ENCODE data around the gene CHST15. TPM values are rescaled to one million over a fixed set of nuclear protein-coding genes. Genes with fewer than 3 reads are reported as not detected.
"Not testable (repeated sequence)": the region's sequence is repeated elsewhere in the genome, so short reads cannot be mapped to it uniquely, and the experiment has no call there.

Gene CHST15
- total and polyA plus RNA-seq, 2 donors, result 7.7 to 12.4 TPM

DNA sequence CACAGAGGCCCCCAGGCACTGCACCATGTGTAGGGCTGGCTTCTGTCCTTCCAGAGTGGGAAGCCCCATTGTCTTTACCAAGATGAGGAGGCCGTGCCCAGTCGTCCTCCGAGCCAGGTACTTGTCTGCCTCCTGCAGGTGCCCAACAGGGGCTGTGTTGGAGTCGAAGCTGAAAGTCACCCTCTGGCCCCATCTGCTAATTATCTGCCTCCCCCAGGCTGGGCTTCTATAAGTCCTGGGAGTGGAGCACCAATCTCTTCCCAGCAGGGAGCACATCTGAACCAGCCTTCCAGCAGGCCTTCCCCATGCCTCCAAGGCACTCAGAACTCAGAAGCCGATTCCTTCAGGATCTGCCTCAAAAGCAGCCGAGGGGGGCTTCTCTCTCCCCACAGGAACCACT lies 11.6 kb upstream of the CHST15 start:
- Histone ChIP-seq H3K4me3 (ENCODE audit: low read length in 2 of 2) (no peak overlapping the region), H3K4me1 (ENCODE audit: control insufficient read depth in 2 of 2, insufficient read depth in 2 of 2, low read length in 2 of 2) (no peaks in the 10 kb centered on the region), H3K27ac (ENCODE audit: low read depth in 1 of 2, low read length in 1 of 2) (no peak overlapping the region), H3K27me3 (ENCODE audit: control insufficient read depth in 2 of 2, insufficient read depth in 1 of 2, low read length in 1 of 2) (peaks cover 2 to 23% of the 10 kb centered on the region in 2 donors), H3K9me3 (ENCODE audit: control insufficient read depth in 2 of 2, insufficient read depth in 1 of 2, low read length in 1 of 2) (peaks cover 0 to 6% of the 10 kb centered on the region in 2 donors), H3K36me3 (ENCODE audit: control insufficient read depth in 2 of 2, insufficient read depth in 2 of 2, low read length in 1 of 2) (no peaks in the 10 kb centered on the region)
- WGBS, result 95% methylated on average over 6 of the region's 6 CpGs
- no peak for DNase-seq (ENCODE audit: low read depth in 6 of 9, low spot score in 9 of 9)

DNA sequence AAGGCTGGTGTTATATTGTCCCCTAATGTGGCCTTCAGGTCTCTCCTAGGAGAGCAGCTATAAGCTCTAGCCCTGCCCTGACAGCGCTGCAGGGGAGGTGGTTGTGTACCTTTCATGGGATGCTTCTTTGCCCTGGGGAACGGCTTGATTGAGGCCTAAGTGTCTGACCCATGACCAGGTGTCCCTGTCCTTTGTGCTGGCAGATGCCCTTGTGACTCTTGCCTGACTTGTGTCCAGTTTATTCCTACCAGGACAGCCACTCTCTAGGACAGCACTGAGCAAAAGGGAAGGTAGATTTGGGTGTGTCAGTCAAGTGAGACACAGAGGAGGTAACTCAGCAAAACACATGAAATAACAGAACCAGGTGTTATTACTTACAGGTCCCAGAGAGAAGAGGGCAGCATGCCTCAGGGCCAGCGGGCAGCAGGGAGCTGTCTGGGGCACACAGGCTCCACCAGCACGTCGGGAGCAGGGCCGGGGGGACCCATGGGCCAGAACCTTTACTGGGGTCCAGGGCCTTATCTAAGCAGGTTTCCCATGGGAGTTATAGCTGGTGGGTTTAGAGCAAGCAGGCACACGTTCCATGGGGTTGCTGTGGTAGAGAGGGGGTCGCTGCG lies 10.7 kb upstream of the CHST15 start:
- Histone ChIP-seq H3K27ac (ENCODE audit: low read depth in 1 of 2, low read length in 1 of 2) (no peak overlapping the region), H3K4me1 (ENCODE audit: control insufficient read depth in 2 of 2, insufficient read depth in 2 of 2, low read length in 2 of 2) (no peaks in the 10 kb centered on the region), H3K4me3 (ENCODE audit: low read length in 2 of 2) (no peak overlapping the region), H3K27me3 (ENCODE audit: control insufficient read depth in 2 of 2, insufficient read depth in 1 of 2, low read length in 1 of 2) (peaks cover 2 to 27% of the 10 kb centered on the region in 2 donors), H3K9me3 (ENCODE audit: control insufficient read depth in 2 of 2, insufficient read depth in 1 of 2, low read length in 1 of 2) (peaks cover 0 to 6% of the 10 kb centered on the region in 2 donors), H3K36me3 (ENCODE audit: control insufficient read depth in 2 of 2, insufficient read depth in 2 of 2, low read length in 1 of 2) (no peaks in the 10 kb centered on the region)
- no peak for DNase-seq (ENCODE audit: low read depth in 6 of 9, low spot score in 9 of 9)
- WGBS, result 97% methylated on average over 9 of the region's 9 CpGs

DNA sequence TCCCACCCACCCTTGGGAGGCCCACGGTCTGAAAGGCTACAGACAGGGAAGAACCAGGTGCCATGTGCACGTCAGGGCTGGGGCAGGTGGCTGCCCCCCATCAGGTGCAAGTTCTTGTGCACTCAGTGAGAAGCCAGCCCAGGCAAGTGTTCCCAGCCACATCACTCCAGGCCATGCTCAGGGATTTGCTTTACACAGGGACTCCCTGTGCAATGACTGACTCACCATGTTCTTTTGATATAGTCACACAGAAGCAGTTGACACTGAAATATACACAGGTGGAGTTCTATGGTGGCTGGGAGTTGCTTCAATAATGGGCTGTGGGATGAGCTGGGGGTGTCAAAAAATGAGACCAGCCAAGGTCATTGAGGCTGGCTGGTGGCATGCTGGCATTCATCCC lies 8.0 kb upstream of the CHST15 start:
- Histone ChIP-seq H3K4me1 (ENCODE audit: control insufficient read depth in 2 of 2, insufficient read depth in 2 of 2, low read length in 2 of 2) (peaks cover 0 to 2% of the 10 kb centered on the region in 2 donors), H3K36me3 (ENCODE audit: control insufficient read depth in 2 of 2, insufficient read depth in 2 of 2, low read length in 1 of 2) (no peaks in the 10 kb centered on the region), H3K27me3 (ENCODE audit: control insufficient read depth in 2 of 2, insufficient read depth in 1 of 2, low read length in 1 of 2) (peaks cover 9 to 43% of the 10 kb centered on the region in 2 donors), H3K4me3 (ENCODE audit: low read length in 2 of 2) (no peak overlapping the region), H3K9me3 (ENCODE audit: control insufficient read depth in 2 of 2, insufficient read depth in 1 of 2, low read length in 1 of 2) (peaks cover 0 to 6% of the 10 kb centered on the region in 2 donors), H3K27ac (ENCODE audit: low read depth in 1 of 2, low read length in 1 of 2) (no peak overlapping the region)
- 97% methylated on average over 2 of the region's 2 CpGs for WGBS
- DNase-seq (ENCODE audit: low read depth in 6 of 9, low spot score in 9 of 9), result no peak

DNA sequence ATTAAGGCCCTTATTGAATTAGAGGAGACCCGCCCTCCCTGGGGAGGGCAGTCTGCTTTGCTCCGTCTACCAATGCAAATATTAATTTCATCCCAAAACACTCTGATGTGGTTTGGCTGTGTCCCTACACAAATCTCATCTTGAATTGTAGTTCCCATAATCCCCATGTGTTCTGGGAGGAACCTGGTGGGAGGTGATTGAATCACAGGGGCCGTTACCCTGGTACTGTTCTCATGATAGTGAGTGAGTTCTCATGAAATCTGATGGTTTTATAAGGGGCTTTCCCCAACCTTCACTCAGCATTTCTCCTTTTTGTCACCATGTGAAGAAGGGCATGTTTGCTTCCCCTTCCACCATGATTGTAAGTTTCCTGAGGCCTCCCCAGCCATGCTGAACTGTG lies 7.3 kb upstream of the CHST15 start:
- 94% methylated on average over 3 of the region's 3 CpGs for WGBS
- DNase-seq (ENCODE audit: low read depth in 6 of 9, low spot score in 9 of 9); H3K27ac ChIP-seq (ENCODE audit: low read depth in 1 of 2, low read length in 1 of 2); H3K4me1 ChIP-seq (ENCODE audit: control insufficient read depth in 2 of 2, insufficient read depth in 2 of 2, low read length in 2 of 2); H3K36me3 ChIP-seq (ENCODE audit: control insufficient read depth in 2 of 2, insufficient read depth in 2 of 2, low read length in 1 of 2); H3K4me3 ChIP-seq (ENCODE audit: low read length in 2 of 2); H3K9me3 ChIP-seq (ENCODE audit: control insufficient read depth in 2 of 2, insufficient read depth in 1 of 2, low read length in 1 of 2): not testable (repeated sequence)
- peaks cover 9 to 48% of the 10 kb centered on the region in 2 donors for H3K27me3 ChIP-seq (ENCODE audit: control insufficient read depth in 2 of 2, insufficient read depth in 1 of 2, low read length in 1 of 2)

DNA sequence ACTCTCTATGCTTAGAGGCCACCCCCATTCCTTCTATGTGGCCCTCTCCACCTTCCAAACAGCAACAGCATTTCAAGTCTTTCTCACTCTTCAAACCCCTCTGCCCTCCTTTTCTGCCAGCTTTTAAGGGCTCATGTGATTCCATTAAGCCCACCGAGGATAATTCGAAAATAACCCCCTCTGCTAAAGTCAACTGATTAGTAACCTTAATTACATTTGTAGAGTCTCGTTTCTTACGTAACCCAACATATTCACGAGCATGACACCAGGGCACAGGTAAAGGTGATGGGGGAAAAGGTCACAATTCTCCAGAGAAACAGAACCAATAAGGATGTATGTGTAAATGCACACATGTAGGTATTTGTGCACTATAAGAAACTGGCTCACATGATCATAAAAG lies 6.7 kb upstream of the CHST15 start:
- Histone ChIP-seq H3K9me3 (ENCODE audit: control insufficient read depth in 2 of 2, insufficient read depth in 1 of 2, low read length in 1 of 2) (peaks cover 0 to 6% of the 10 kb centered on the region in 2 donors), H3K27ac (ENCODE audit: low read depth in 1 of 2, low read length in 1 of 2) (no peak overlapping the region), H3K36me3 (ENCODE audit: control insufficient read depth in 2 of 2, insufficient read depth in 2 of 2, low read length in 1 of 2) (no peaks in the 10 kb centered on the region), H3K4me1 (ENCODE audit: control insufficient read depth in 2 of 2, insufficient read depth in 2 of 2, low read length in 2 of 2) (peaks cover 0 to 2% of the 10 kb centered on the region in 2 donors), H3K4me3 (ENCODE audit: low read length in 2 of 2) (no peak overlapping the region), H3K27me3 (ENCODE audit: control insufficient read depth in 2 of 2, insufficient read depth in 1 of 2, low read length in 1 of 2) (peaks cover 15 to 51% of the 10 kb centered on the region in 2 donors)
- no peak for DNase-seq (ENCODE audit: low read depth in 6 of 9, low spot score in 9 of 9)
- WGBS, result 97% methylated on average over 5 of the region's 5 CpGs

DNA sequence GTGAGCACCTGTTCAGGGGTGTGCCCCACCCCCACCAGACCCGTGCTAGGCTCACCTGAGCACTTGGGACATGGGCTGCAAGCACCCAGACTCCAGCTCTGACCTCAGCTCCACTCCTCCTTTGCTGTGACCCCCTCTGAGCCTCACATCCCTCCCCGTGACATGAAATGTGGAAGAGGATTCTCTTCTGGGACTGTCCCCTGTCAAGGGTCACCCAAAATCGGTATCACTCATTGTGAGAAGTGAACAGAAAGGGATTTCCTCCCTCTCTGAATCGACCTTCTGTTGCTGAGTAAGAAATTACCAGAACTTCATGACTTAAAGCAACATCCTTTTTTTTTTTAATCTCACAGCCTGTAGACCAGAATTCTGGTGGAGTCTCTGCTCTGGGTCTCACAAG lies 6.2 kb upstream of the CHST15 start:
- H3K4me3 ChIP-seq (ENCODE audit: low read length in 2 of 2), result no peak overlapping the region
- no peaks in the 10 kb centered on the region for H3K36me3 ChIP-seq (ENCODE audit: control insufficient read depth in 2 of 2, insufficient read depth in 2 of 2, low read length in 1 of 2)
- WGBS, result 73% methylated on average over 4 of the region's 4 CpGs
- H3K27ac ChIP-seq (ENCODE audit: low read depth in 1 of 2, low read length in 1 of 2), result no peak overlapping the region
- peaks cover 0 to 6% of the 10 kb centered on the region in 2 donors for H3K9me3 ChIP-seq (ENCODE audit: control insufficient read depth in 2 of 2, insufficient read depth in 1 of 2, low read length in 1 of 2)
- DNase-seq (ENCODE audit: low read depth in 6 of 9, low spot score in 9 of 9), result no peak
- peaks cover 20 to 54% of the 10 kb centered on the region in 2 donors for H3K27me3 ChIP-seq (ENCODE audit: control insufficient read depth in 2 of 2, insufficient read depth in 1 of 2, low read length in 1 of 2)
- peaks cover 0 to 2% of the 10 kb centered on the region in 2 donors for H3K4me1 ChIP-seq (ENCODE audit: control insufficient read depth in 2 of 2, insufficient read depth in 2 of 2, low read length in 2 of 2)

DNA sequence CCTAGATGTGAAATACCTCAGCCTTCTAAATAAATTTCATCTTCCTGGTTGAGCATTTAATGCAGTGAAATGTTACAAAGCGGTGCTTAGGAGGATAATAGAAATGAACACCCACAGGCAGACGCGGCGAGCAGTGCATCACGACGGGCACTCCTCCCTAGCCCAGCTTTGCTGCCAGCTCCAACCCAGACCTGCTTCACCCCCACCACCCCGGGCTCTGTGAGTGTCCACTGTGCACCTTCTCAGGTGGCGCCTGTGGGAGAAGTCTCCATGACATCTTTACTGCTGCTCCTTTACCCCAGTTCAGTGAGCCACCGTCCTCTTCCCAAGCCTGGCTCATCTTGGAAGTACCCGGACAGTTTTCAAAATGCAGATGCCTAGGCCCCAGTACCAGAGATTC lies 5.2 kb upstream of the CHST15 start:
- peaks cover 0 to 10% of the 10 kb centered on the region in 2 donors for H3K9me3 ChIP-seq (ENCODE audit: control insufficient read depth in 2 of 2, insufficient read depth in 1 of 2, low read length in 1 of 2)
- no peaks in the 10 kb centered on the region for H3K36me3 ChIP-seq (ENCODE audit: control insufficient read depth in 2 of 2, insufficient read depth in 2 of 2, low read length in 1 of 2)
- peaks cover 0 to 2% of the 10 kb centered on the region in 2 donors for H3K4me1 ChIP-seq (ENCODE audit: control insufficient read depth in 2 of 2, insufficient read depth in 2 of 2, low read length in 2 of 2)
- WGBS, result 94% methylated on average over 10 of the region's 10 CpGs
- no peak for DNase-seq (ENCODE audit: low read depth in 6 of 9, low spot score in 9 of 9)
- H3K27ac ChIP-seq (ENCODE audit: low read depth in 1 of 2, low read length in 1 of 2), result no peak overlapping the region
- H3K27me3 ChIP-seq (ENCODE audit: control insufficient read depth in 2 of 2, insufficient read depth in 1 of 2, low read length in 1 of 2), result peaks cover 27 to 64% of the 10 kb centered on the region in 2 donors
- H3K4me3 ChIP-seq (ENCODE audit: low read length in 2 of 2), result no peak overlapping the region

DNA sequence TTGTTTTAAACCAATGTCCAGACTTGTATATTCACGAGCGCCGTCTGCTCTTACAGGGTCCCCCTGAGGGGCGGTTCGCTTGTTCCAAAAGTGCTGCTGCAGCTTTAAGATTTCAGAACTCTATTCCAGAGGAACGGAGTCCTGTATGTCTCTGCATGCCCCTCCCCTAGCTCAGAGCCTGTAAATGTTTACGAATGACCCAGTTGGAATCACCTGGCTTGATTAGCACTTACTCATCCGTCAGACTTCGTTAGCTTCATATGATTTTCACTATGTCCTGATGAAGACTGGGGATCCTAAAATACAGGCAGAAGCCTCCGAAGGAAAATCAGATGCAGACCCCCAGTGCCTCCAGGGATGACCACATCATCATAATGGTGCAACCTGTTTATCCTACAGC lies 4.5 kb upstream of the CHST15 start:
- Histone ChIP-seq H3K4me1 (ENCODE audit: control insufficient read depth in 2 of 2, insufficient read depth in 2 of 2, low read length in 2 of 2) (peaks cover 2 to 5% of the 10 kb centered on the region in 2 donors), H3K27me3 (ENCODE audit: control insufficient read depth in 2 of 2, insufficient read depth in 1 of 2, low read length in 1 of 2) (peaks cover 34 to 71% of the 10 kb centered on the region in 2 donors), H3K4me3 (ENCODE audit: low read length in 2 of 2) (no peak overlapping the region), H3K36me3 (ENCODE audit: control insufficient read depth in 2 of 2, insufficient read depth in 2 of 2, low read length in 1 of 2) (no peaks in the 10 kb centered on the region), H3K27ac (ENCODE audit: low read depth in 1 of 2, low read length in 1 of 2) (no peak overlapping the region), H3K9me3 (ENCODE audit: control insufficient read depth in 2 of 2, insufficient read depth in 1 of 2, low read length in 1 of 2) (peaks cover 0 to 13% of the 10 kb centered on the region in 2 donors)
- no peak for DNase-seq (ENCODE audit: low read depth in 6 of 9, low spot score in 9 of 9)
- WGBS, result 86% methylated on average over 10 of the region's 10 CpGs

DNA sequence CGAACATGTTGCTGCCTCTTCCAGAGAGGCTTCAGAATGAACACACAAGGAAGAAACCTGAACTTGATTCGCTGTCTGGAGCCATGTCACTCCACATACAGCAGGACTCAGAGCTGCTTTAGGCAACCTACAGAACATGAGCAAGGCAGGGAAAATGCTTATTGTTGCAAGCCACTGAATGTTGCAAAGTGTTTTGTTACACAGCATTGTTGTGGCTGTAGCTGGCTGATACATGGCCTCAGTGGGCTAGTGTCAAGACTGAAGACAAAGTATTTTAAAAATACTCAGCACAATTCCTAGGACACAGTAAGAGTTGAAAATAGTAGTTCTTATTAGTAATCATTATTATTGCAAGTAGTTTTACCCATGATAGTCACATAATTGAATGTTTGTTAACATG lies 3.1 kb upstream of the CHST15 start:
- Histone ChIP-seq H3K27ac (ENCODE audit: low read depth in 1 of 2, low read length in 1 of 2) (no peak overlapping the region), H3K9me3 (ENCODE audit: control insufficient read depth in 2 of 2, insufficient read depth in 1 of 2, low read length in 1 of 2) (peaks cover 0 to 8% of the 10 kb centered on the region in 2 donors), H3K4me1 (ENCODE audit: control insufficient read depth in 2 of 2, insufficient read depth in 2 of 2, low read length in 2 of 2) (peaks cover 2 to 10% of the 10 kb centered on the region in 2 donors), H3K36me3 (ENCODE audit: control insufficient read depth in 2 of 2, insufficient read depth in 2 of 2, low read length in 1 of 2) (no peaks in the 10 kb centered on the region), H3K4me3 (ENCODE audit: low read length in 2 of 2) (no peak overlapping the region), H3K27me3 (ENCODE audit: control insufficient read depth in 2 of 2, insufficient read depth in 1 of 2, low read length in 1 of 2) (peaks cover 48 to 83% of the 10 kb centered on the region in 2 donors)
- DNase-seq (ENCODE audit: low read depth in 6 of 9, low spot score in 9 of 9), result no peak
- WGBS, result 94% methylated on average over 2 of the region's 2 CpGs

All from thymus (tissue), 11 donors.